Liver (tissue), 3 donors: Measurements from ENCODE around the gene SEMA5A.

ENCODE experiments used
- EGR1 ChIP-seq, 2 donors: IDR thresholded peaks; 2 replicates each; pipeline ENCODE4 v1.6.1; 2016 to 2018; ENCODE audit warnings: antibody characterized with exemption in 2 of 2, low read depth in 2 of 2
- FOXA2 ChIP-seq: IDR thresholded peaks from 2 replicates; pipeline ENCODE4 v1.6.1; 2016; ENCODE audit warnings: antibody characterized with exemption
- GABPA ChIP-seq, 2 donors: IDR thresholded peaks in 1 of 2; conservative IDR thresholded peaks in 1 of 2; 2 replicates each; pipeline ENCODE4 v1.6.1; 2016; ENCODE audit warnings: antibody characterized with exemption in 2 of 2, mild to moderate bottlenecking in 1 of 2, moderate library complexity in 1 of 2
- JUND ChIP-seq, 2 donors: IDR thresholded peaks; 2 replicates each; pipeline ENCODE4 v1.6.1; 2016; ENCODE audit warnings: antibody characterized with exemption in 2 of 2
- NR2F2 ChIP-seq: IDR thresholded peaks from 2 replicates; pipeline ENCODE4 v1.6.1; 2016; ENCODE audit warnings: antibody characterized with exemption
- RAD21 ChIP-seq, 2 donors: IDR thresholded peaks; 2 replicates each; pipeline ENCODE4 v1.6.1; 2016; ENCODE audit warnings: antibody characterized with exemption in 2 of 2, mild to moderate bottlenecking in 2 of 2
- SP1 ChIP-seq: IDR thresholded peaks from 2 replicates; pipeline ENCODE4 v1.6.1; 2018; ENCODE audit warnings: antibody characterized with exemption, mild to moderate bottlenecking
- TAF1 ChIP-seq: conservative IDR thresholded peaks from 2 replicates; pipeline ENCODE4 v1.6.1; 2016; ENCODE audit warnings: antibody characterized with exemption, mild to moderate bottlenecking
- YY1 ChIP-seq: IDR thresholded peaks from 2 replicates; pipeline ENCODE4 v1.6.1; 2016; ENCODE audit warnings: antibody characterized with exemption, mild to moderate bottlenecking
- TF ChIP-seq, protein P1 (sequence below): fragments of 150-350 bp; IDR thresholded peaks from 2 replicates; pipeline ENCODE4 v1.5.1; 2017; ENCODE audit warnings: improper control_type of control experiment, low read depth, low read length; ENCODE audit not compliant: missing input control
- TF ChIP-seq, protein P2 (sequence below): IDR thresholded peaks from 2 replicates; pipeline ENCODE4 v1.6.1; 2016; ENCODE audit warnings: antibody characterized with exemption, mild to moderate bottlenecking
- TF ChIP-seq, protein P3 (sequence below): IDR thresholded peaks from 2 replicates; pipeline ENCODE4 v1.6.1; 2016; ENCODE audit warnings: antibody characterized with exemption
- TF ChIP-seq, protein P4 (sequence below): IDR thresholded peaks from 2 replicates; pipeline ENCODE4 v1.6.1; 2016; ENCODE audit warnings: antibody characterized with exemption
- donor health status: healthy.
- donor health status: healthy.

DNA sequence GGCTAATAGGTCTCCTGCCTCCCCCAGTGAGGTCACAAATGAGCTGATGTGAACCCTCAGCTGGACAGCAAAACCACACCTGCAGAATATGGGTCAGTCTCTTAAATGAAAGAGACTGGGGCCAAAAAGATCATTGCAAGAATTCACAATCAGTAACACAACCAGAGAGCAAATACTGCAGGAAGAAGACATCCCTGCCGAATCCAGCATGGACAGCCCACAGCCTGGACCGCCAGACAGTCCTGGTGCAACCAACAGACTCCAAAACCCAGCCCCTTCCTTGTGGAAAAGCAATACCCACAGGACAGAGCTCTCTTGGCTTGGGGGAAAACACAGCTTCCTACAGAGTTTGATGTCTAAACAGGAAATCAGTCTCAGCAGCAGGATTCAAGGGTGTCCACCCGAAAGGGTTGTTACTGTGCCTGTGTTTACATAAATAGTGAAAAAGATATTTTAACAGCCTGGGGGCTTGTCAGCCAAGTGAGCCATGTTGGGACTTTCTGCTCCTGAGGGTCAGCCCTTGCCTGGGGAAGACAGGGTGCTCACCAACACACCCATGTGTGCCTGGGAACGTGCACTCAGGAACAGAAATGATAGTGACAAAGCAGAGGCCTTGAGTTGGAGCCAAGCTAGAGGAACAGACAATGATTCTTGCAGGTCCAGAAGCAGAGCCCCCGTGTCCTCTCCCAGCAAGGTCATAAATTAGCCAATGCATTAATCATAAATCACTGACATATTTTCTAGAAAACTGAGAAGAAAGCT lies 106.2 kb downstream of the SEMA5A start:
- TF ChIP-seq, protein P1, sequence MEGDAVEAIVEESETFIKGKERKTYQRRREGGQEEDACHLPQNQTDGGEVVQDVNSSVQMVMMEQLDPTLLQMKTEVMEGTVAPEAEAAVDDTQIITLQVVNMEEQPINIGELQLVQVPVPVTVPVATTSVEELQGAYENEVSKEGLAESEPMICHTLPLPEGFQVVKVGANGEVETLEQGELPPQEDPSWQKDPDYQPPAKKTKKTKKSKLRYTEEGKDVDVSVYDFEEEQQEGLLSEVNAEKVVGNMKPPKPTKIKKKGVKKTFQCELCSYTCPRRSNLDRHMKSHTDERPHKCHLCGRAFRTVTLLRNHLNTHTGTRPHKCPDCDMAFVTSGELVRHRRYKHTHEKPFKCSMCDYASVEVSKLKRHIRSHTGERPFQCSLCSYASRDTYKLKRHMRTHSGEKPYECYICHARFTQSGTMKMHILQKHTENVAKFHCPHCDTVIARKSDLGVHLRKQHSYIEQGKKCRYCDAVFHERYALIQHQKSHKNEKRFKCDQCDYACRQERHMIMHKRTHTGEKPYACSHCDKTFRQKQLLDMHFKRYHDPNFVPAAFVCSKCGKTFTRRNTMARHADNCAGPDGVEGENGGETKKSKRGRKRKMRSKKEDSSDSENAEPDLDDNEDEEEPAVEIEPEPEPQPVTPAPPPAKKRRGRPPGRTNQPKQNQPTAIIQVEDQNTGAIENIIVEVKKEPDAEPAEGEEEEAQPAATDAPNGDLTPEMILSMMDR, result no peak
- no peak for TF ChIP-seq GABPA (IDR thresholded peaks at IDR 0.05 in 1 of 2, conservative IDR thresholded peaks at IDR 0.05 in 1 of 2)
- TF ChIP-seq, protein P2, sequence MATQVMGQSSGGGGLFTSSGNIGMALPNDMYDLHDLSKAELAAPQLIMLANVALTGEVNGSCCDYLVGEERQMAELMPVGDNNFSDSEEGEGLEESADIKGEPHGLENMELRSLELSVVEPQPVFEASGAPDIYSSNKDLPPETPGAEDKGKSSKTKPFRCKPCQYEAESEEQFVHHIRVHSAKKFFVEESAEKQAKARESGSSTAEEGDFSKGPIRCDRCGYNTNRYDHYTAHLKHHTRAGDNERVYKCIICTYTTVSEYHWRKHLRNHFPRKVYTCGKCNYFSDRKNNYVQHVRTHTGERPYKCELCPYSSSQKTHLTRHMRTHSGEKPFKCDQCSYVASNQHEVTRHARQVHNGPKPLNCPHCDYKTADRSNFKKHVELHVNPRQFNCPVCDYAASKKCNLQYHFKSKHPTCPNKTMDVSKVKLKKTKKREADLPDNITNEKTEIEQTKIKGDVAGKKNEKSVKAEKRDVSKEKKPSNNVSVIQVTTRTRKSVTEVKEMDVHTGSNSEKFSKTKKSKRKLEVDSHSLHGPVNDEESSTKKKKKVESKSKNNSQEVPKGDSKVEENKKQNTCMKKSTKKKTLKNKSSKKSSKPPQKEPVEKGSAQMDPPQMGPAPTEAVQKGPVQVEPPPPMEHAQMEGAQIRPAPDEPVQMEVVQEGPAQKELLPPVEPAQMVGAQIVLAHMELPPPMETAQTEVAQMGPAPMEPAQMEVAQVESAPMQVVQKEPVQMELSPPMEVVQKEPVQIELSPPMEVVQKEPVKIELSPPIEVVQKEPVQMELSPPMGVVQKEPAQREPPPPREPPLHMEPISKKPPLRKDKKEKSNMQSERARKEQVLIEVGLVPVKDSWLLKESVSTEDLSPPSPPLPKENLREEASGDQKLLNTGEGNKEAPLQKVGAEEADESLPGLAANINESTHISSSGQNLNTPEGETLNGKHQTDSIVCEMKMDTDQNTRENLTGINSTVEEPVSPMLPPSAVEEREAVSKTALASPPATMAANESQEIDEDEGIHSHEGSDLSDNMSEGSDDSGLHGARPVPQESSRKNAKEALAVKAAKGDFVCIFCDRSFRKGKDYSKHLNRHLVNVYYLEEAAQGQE, result no peak
- no peak for TF ChIP-seq TAF1
- TF ChIP-seq, protein P3, sequence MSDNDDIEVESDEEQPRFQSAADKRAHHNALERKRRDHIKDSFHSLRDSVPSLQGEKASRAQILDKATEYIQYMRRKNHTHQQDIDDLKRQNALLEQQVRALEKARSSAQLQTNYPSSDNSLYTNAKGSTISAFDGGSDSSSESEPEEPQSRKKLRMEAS, result no peak
- no peak for TF ChIP-seq EGR1 (IDR thresholded peaks at IDR 0.05; ENCODE audit: low read depth in 2 of 2)
- no peak for TF ChIP-seq SP1
- TF ChIP-seq RAD21 (IDR thresholded peaks at IDR 0.05), result no peak
- no peak for TF ChIP-seq JUND (IDR thresholded peaks at IDR 0.05)
- no peak for TF ChIP-seq FOXA2
- TF ChIP-seq, protein P4, sequence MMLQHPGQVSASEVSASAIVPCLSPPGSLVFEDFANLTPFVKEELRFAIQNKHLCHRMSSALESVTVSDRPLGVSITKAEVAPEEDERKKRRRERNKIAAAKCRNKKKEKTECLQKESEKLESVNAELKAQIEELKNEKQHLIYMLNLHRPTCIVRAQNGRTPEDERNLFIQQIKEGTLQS, result no peak
- TF ChIP-seq NR2F2, result no peak
- TF ChIP-seq YY1, result no peak
